ENCODE data around the gene HHIP.

- TF ChIP-seq CTCF (conservative IDR thresholded peaks at IDR 0.05; ENCODE audit: low read depth, low read length) (no peak), EZH2 (IDR thresholded peaks at IDR 0.05; ENCODE audit: borderline replicate concordance, low read depth, low read length, poor library complexity, severe bottlenecking) (no peak)
Observed at GRCh38 chr4:144658903-144659302, 12.9 kb downstream of the HHIP start.

Measured in A673 (cell line).